Mammary epithelial cell (primary cell): ENCODE measurements around the gene MYO3B.

Experiments used
- CTCF ChIP-seq, 2 donors: IDR thresholded peaks in 1 of 2; conservative IDR thresholded peaks in 1 of 2; 2 replicates each; pipeline ENCODE4 v1.5.1; 2011 to 2012; ENCODE audit warnings: inconsistent platforms in 2 of 2, low read length in 2 of 2, mild to moderate bottlenecking in 2 of 2, control low read depth in 1 of 2, low read depth in 1 of 2; ENCODE audit not compliant: insufficient read depth in 1 of 2; ENCODE audit errors: extremely low read depth in 1 of 2
- EZH2 ChIP-seq: IDR thresholded peaks from 2 replicates; pipeline ENCODE4 v1.6.1; 2012; ENCODE audit warnings: low read length, inconsistent platforms, borderline replicate concordance

- TF ChIP-seq CTCF (conservative IDR thresholded peaks at IDR 0.05 in 1 of 2, IDR thresholded peaks at IDR 0.05 in 1 of 2; ENCODE audit: extremely low read depth in 1 of 2, insufficient read depth in 1 of 2, low read depth in 1 of 2, low read length in 2 of 2) (no peak), EZH2 (no peak)
Observed at GRCh38 chr2:170276925-170277629, 99.1 kb downstream of the MYO3B start.
